HepG2 (cell line): ENCODE data around the gene RTEL1. TPM values are rescaled to one million over a fixed set of nuclear protein-coding genes. Genes with fewer than 3 reads are reported as not detected.

ENCODE experiments used
- DNMT3B ChIP-seq: conservative IDR thresholded peaks from 2 replicates; pipeline ENCODE4 v1.6.1; 2016; ENCODE audit warnings: missing biosample characterization, control low read depth
- GABPA ChIP-seq, 2 experiments: IDR thresholded peaks; 2 replicates each; pipeline ENCODE4 v1.6.1; 2011 to 2016; ENCODE audit warnings: low read depth in 2 of 2, low read length in 1 of 2, missing biosample characterization in 1 of 2, missing genetic modification characterization in 1 of 2
- GATAD2A ChIP-seq: IDR thresholded peaks from 2 replicates; pipeline ENCODE4 v1.6.1; 2016
- GZF1 ChIP-seq: sonication (generic); formaldehyde crosslinking; IDR thresholded peaks from 2 replicates; pipeline ENCODE4 v1.5.1; 2020; ENCODE audit warnings: mild to moderate bottlenecking, missing genetic modification reagents
- MTA3 ChIP-seq: sonication (generic); formaldehyde crosslinking; IDR thresholded peaks from 2 replicates; pipeline ENCODE4 v1.4.0; 2020; ENCODE audit warnings: missing genetic modification reagents
- MYC ChIP-seq: sonication (generic); formaldehyde crosslinking; IDR thresholded peaks from 2 replicates; pipeline ENCODE4 v1.9.0; 2021; ENCODE audit warnings: missing genetic modification reagents, borderline replicate concordance
- PHF21A ChIP-seq: sonication (generic); formaldehyde crosslinking; IDR thresholded peaks from 2 replicates; pipeline ENCODE4 v1.5.0; 2020; ENCODE audit warnings: mild to moderate bottlenecking, missing genetic modification reagents
- PTBP1 ChIP-seq: fragments of 200-400 bp; formaldehyde crosslinking; IDR thresholded peaks from 2 replicates; pipeline ENCODE4 v1.6.1; 2018; ENCODE audit warnings: low read length, low read depth; ENCODE audit not compliant: poor library complexity, severe bottlenecking
- RAD51 ChIP-seq: fragments of 450-650 bp; IDR thresholded peaks from 2 replicates; pipeline ENCODE4 v1.6.1; 2016; ENCODE audit warnings: borderline replicate concordance
- SNAPC2 ChIP-seq: sonication (generic); formaldehyde crosslinking; IDR thresholded peaks from 2 replicates; pipeline ENCODE4 v1.8.1; 2022; ENCODE audit warnings: mild to moderate bottlenecking, missing genetic modification reagents
- ZNF326 ChIP-seq: sonication (generic); formaldehyde crosslinking; IDR thresholded peaks from 2 replicates; pipeline ENCODE4 v1.4.0; 2020; ENCODE audit warnings: missing genetic modification reagents, borderline replicate concordance
- ZNF503 ChIP-seq: sonication (generic); formaldehyde crosslinking; IDR thresholded peaks from 2 replicates; pipeline ENCODE4 v1.4.0; 2020; ENCODE audit warnings: missing genetic modification reagents
- ZNF713 ChIP-seq: sonication (generic); formaldehyde crosslinking; IDR thresholded peaks from 2 replicates; pipeline ENCODE4 v1.4.0; 2020; ENCODE audit warnings: mild to moderate bottlenecking, missing genetic modification reagents
- ZSCAN30 ChIP-seq: sonication (generic); formaldehyde crosslinking; IDR thresholded peaks from 2 replicates; pipeline ENCODE4 v1.5.0; 2020; ENCODE audit warnings: mild to moderate bottlenecking, missing genetic modification reagents
- polyA plus RNA-seq, 8 experiments: library from polyadenylated mRNA; depleted of rRNA in 3 of 8; stranded (reverse) in 7 of 8; unstranded in 1 of 8; fragments of >200 nt; fragmentation: Illumina TruSeq in 4 of 8; extraction: Trizol in 4 of 8; gene quantifications; 2 replicates each; pipeline versions ENCODE4 v1.2.1 to v1.2.3, GENCODE V29; 2011 to 2016; ENCODE audit warnings: low read depth in 4 of 8, missing spikeins in 1 of 8, mixed read lengths in 1 of 8; ENCODE audit not compliant: insufficient read depth in 1 of 8
- total RNA-seq, 5 experiments: library from RNA; depleted of rRNA; stranded (reverse); fragments of >200 nt; fragmentation: Illumina TruSeq; extraction: Trizol; gene quantifications; 2 replicates each; pipeline ENCODE4 v1.2.3, GENCODE V29; 2016; ENCODE audit warnings: low read depth in 1 of 5
- TF ChIP-seq, protein P1 (sequence below): sonication (generic); formaldehyde crosslinking; IDR thresholded peaks from 2 replicates; pipeline ENCODE4 v1.5.1; 2020; ENCODE audit warnings: mild to moderate bottlenecking, missing genetic modification reagents, borderline replicate concordance
- TF ChIP-seq, protein P2 (sequence below): sonication (generic); formaldehyde crosslinking; IDR thresholded peaks from 2 replicates; pipeline ENCODE4 v1.8.0; 2022; ENCODE audit warnings: mild to moderate bottlenecking, missing genetic modification reagents, moderate library complexity
- TF ChIP-seq, protein P3 (sequence below): sonication (generic); formaldehyde crosslinking; IDR thresholded peaks from 2 replicates; pipeline ENCODE4 v1.9.0; 2022; ENCODE audit warnings: low read depth, missing genetic modification reagents
- TF ChIP-seq, protein P4 (sequence below): sonication (generic); formaldehyde crosslinking; IDR thresholded peaks from 2 replicates; pipeline ENCODE4 v1.4.0; 2020; ENCODE audit warnings: mild to moderate bottlenecking, missing genetic modification reagents

RTEL1 gene
- total and polyA plus RNA-seq, 2 of the 13 experiments (the other 11 are each of a cell fraction or from before 2014, with no cell fraction given), result 21.8 to 36.4 TPM

GRCh38 chr20:63736893-63737694 is 79.0 kb downstream of the RTEL1 start (continued):
- TF ChIP-seq, protein P1, sequence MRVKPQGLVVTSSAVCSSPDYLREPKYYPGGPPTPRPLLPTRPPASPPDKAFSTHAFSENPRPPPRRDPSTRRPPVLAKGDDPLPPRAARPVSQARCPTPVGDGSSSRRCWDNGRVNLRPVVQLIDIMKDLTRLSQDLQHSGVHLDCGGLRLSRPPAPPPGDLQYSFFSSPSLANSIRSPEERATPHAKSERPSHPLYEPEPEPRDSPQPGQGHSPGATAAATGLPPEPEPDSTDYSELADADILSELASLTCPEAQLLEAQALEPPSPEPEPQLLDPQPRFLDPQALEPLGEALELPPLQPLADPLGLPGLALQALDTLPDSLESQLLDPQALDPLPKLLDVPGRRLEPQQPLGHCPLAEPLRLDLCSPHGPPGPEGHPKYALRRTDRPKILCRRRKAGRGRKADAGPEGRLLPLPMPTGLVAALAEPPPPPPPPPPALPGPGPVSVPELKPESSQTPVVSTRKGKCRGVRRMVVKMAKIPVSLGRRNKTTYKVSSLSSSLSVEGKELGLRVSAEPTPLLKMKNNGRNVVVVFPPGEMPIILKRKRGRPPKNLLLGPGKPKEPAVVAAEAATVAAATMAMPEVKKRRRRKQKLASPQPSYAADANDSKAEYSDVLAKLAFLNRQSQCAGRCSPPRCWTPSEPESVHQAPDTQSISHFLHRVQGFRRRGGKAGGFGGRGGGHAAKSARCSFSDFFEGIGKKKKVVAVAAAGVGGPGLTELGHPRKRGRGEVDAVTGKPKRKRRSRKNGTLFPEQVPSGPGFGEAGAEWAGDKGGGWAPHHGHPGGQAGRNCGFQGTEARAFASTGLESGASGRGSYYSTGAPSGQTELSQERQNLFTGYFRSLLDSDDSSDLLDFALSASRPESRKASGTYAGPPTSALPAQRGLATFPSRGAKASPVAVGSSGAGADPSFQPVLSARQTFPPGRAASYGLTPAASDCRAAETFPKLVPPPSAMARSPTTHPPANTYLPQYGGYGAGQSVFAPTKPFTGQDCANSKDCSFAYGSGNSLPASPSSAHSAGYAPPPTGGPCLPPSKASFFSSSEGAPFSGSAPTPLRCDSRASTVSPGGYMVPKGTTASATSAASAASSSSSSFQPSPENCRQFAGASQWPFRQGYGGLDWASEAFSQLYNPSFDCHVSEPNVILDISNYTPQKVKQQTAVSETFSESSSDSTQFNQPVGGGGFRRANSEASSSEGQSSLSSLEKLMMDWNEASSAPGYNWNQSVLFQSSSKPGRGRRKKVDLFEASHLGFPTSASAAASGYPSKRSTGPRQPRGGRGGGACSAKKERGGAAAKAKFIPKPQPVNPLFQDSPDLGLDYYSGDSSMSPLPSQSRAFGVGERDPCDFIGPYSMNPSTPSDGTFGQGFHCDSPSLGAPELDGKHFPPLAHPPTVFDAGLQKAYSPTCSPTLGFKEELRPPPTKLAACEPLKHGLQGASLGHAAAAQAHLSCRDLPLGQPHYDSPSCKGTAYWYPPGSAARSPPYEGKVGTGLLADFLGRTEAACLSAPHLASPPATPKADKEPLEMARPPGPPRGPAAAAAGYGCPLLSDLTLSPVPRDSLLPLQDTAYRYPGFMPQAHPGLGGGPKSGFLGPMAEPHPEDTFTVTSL, result no peak
- TF ChIP-seq MTA3 (CRISPR knock-in tag) (no peak), MYC (CRISPR knock-in tag) (no peak), ZSCAN30 (no peak), GZF1 (0 out of 2 replicates have a peak, but pooled peaks have one; percentile 54), ZNF713 (CRISPR knock-in tag) (no peak), ZNF326 (CRISPR knock-in tag) (peak; percentile 51; the same call in 1 of the 2 replicates), PHF21A (no peak), GABPA (IDR thresholded peaks at IDR 0.05; ENCODE audit: low read depth, low read length) (no peak), GABPA (CRISPR knock-in tag; IDR thresholded peaks at IDR 0.05; ENCODE audit: low read depth) (no peak), RAD51 (no peak), ZNF503 (no peak), SNAPC2 (CRISPR knock-in tag) (no peak), DNMT3B (CRISPR knock-in tag) (no peak), GATAD2A (CRISPR knock-in tag) (no peak), PTBP1 (peak; percentile 83)
- TF ChIP-seq, protein P2, sequence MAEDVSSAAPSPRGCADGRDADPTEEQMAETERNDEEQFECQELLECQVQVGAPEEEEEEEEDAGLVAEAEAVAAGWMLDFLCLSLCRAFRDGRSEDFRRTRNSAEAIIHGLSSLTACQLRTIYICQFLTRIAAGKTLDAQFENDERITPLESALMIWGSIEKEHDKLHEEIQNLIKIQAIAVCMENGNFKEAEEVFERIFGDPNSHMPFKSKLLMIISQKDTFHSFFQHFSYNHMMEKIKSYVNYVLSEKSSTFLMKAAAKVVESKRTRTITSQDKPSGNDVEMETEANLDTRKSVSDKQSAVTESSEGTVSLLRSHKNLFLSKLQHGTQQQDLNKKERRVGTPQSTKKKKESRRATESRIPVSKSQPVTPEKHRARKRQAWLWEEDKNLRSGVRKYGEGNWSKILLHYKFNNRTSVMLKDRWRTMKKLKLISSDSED (CRISPR knock-in tag), result peak; percentile 89; the same call in 1 of the 2 replicates
- TF ChIP-seq, protein P3, sequence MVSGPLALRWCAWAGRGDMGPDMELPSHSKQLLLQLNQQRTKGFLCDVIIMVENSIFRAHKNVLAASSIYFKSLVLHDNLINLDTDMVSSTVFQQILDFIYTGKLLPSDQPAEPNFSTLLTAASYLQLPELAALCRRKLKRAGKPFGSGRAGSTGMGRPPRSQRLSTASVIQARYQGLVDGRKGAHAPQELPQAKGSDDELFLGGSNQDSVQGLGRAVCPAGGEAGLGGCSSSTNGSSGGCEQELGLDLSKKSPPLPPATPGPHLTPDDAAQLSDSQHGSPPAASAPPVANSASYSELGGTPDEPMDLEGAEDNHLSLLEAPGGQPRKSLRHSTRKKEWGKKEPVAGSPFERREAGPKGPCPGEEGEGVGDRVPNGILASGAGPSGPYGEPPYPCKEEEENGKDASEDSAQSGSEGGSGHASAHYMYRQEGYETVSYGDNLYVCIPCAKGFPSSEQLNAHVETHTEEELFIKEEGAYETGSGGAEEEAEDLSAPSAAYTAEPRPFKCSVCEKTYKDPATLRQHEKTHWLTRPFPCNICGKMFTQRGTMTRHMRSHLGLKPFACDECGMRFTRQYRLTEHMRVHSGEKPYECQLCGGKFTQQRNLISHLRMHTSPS (CRISPR knock-in tag), result peak; percentile 6; the same call in 1 of the 2 replicates
- TF ChIP-seq, protein P4, sequence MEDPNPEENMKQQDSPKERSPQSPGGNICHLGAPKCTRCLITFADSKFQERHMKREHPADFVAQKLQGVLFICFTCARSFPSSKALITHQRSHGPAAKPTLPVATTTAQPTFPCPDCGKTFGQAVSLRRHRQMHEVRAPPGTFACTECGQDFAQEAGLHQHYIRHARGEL (CRISPR knock-in tag), result 0 out of 2 replicates have a peak, but pooled peaks have one; percentile 21
